Measurements from ENCODE around the gene GFRA1.
"Not testable (repeated sequence)": the region's sequence is repeated elsewhere in the genome, so short reads cannot be mapped to it uniquely, and the experiment has no call there.

Gene GFRA1

GRCh38 chr10:116053910-116054309 lies 219.1 kb downstream of the GFRA1 start:
- H3K27ac ChIP-seq (ENCODE audit: low read length), result no peak overlapping the region
- H3K9me3 ChIP-seq (ENCODE audit: control insufficient read depth in 1 of 2, low read length in 2 of 2), result no peaks in the 10 kb centered on the region
- H3K4me1 ChIP-seq (ENCODE audit: control insufficient read depth in 1 of 2, insufficient read depth in 2 of 2, low read length in 2 of 2), result peaks cover 0 to 5% of the 10 kb centered on the region in 2 donors
- H3K36me3 ChIP-seq (ENCODE audit: control insufficient read depth in 1 of 2, insufficient read depth in 2 of 2, low read length in 2 of 2), result no peaks in the 10 kb centered on the region
- H3K4me3 ChIP-seq (ENCODE audit: low read depth in 1 of 2, low read length in 2 of 2), result no peak overlapping the region
- H3K27me3 ChIP-seq (ENCODE audit: low read depth, low read length), result no peaks in the 10 kb centered on the region

DNA sequence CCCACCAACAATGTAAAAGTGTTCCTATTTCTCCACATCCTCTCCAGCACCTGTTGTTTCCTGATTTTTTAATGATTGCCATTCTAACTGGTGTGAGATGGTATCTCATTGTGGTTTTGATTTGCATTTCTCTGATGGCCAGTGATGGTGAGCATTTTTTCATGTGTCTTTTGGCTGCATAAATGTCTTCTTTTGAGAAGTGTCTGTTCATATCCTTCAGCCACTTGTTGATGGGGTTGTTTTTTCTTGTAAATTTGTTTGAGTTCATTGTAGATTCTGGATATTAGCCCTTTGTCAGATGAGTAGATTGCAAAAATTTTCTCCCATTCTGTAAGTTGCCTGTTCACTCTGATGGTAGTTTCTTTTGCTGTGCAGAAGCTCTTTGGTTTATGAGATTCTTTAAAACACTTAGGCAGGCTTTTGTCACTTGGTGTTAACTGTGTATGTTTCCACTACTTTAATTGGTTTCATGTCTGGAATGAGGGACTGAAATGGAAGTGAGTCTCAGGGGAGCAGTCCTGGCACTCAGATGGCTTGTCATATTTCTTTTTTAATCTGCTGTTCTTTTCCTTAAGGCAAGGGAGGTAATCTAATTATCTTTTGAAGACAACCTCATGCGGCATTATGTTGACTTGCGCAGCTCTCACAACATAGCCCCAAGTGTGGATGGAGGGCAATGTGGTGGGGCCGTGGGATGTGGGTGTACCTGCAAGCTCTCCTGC lies 219.8 kb downstream of the GFRA1 start:
- H3K9me3 ChIP-seq (ENCODE audit: control insufficient read depth in 1 of 2, low read length in 2 of 2); H3K36me3 ChIP-seq (ENCODE audit: control insufficient read depth in 1 of 2, insufficient read depth in 2 of 2, low read length in 2 of 2); H3K4me1 ChIP-seq (ENCODE audit: control insufficient read depth in 1 of 2, insufficient read depth in 2 of 2, low read length in 2 of 2); H3K27me3 ChIP-seq (ENCODE audit: low read depth, low read length); H3K4me3 ChIP-seq (ENCODE audit: low read depth in 1 of 2, low read length in 2 of 2); H3K27ac ChIP-seq (ENCODE audit: low read length): not testable (repeated sequence)

GRCh38 chr10:116052522-116052921 lies 220.5 kb downstream of the GFRA1 start:
- not testable (repeated sequence) for H3K4me1 ChIP-seq (ENCODE audit: control insufficient read depth in 1 of 2, insufficient read depth in 2 of 2, low read length in 2 of 2); H3K27me3 ChIP-seq (ENCODE audit: low read depth, low read length); H3K4me3 ChIP-seq (ENCODE audit: low read depth in 1 of 2, low read length in 2 of 2); H3K9me3 ChIP-seq (ENCODE audit: control insufficient read depth in 1 of 2, low read length in 2 of 2); H3K27ac ChIP-seq (ENCODE audit: low read length); H3K36me3 ChIP-seq (ENCODE audit: control insufficient read depth in 1 of 2, insufficient read depth in 2 of 2, low read length in 2 of 2)

DNA sequence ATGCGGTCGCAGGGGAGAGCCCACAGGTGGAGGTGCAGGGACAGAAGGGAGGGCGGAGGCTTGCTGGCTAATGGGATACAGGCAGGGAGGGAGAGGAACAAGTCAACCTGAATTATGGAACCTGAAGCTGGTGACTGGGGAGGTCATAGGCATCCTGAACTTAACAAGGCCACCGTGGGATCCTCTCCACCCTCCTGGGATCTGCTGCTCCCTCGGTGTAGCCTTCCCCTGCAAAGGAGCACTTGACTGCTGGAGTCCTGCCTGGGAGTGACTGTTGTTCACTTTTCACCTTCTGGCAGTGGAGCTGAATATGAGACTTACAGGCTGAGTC lies 223.1 kb downstream of the GFRA1 start:
- H3K9me3 ChIP-seq (ENCODE audit: control insufficient read depth in 1 of 2, low read length in 2 of 2), result no peaks in the 10 kb centered on the region
- peaks cover 0 to 18% of the 10 kb centered on the region in 2 donors for H3K4me1 ChIP-seq (ENCODE audit: control insufficient read depth in 1 of 2, insufficient read depth in 2 of 2, low read length in 2 of 2)
- no peak overlapping the region for H3K4me3 ChIP-seq (ENCODE audit: low read depth in 1 of 2, low read length in 2 of 2)
- no peaks in the 10 kb centered on the region for H3K36me3 ChIP-seq (ENCODE audit: control insufficient read depth in 1 of 2, insufficient read depth in 2 of 2, low read length in 2 of 2)
- H3K27me3 ChIP-seq (ENCODE audit: low read depth, low read length), result no peaks in the 10 kb centered on the region
- no peak overlapping the region for H3K27ac ChIP-seq (ENCODE audit: low read length)

DNA sequence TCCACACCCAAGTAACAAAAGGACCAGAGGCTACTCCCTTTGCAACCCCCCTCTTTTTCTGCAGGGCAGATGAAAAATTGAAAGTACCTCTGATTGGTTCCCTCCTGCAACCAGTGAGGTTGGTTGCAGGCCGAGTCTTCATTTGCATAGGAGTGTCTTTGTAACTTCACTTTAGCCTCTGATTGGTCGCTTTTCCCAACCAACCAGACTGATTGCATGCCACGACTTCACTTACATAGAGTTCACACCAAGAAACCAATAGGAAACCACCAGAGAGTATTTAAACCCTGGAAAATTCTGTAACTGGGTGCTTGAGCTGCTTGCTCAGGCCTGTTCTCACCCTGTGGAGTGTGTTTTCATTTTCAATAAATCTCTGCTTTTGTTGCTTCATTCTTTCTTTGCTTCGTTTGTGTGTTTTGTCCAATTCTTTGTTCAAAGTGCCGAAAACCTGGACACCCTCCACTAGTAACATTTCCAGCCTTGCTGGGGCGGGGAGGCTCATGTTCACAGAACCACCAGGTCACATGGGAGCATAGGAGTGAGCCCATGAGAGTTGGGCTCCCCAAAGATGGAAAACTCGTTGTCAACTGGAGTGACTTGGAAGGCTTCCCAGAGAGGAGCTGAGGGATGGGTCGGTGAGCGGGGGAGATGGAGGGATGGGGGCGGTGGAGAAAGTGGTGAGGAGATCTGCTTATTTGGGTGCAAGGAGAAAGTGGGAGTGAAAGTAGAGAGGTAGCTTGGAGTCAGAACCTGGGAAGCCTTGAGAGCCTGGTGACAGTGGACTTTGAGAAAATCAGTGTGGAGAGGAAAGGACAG lies 223.6 kb downstream of the GFRA1 start:
- Histone ChIP-seq H3K27me3 (ENCODE audit: low read depth, low read length) (no peaks in the 10 kb centered on the region), H3K4me3 (ENCODE audit: low read depth in 1 of 2, low read length in 2 of 2) (no peak overlapping the region), H3K9me3 (ENCODE audit: control insufficient read depth in 1 of 2, low read length in 2 of 2) (no peaks in the 10 kb centered on the region), H3K36me3 (ENCODE audit: control insufficient read depth in 1 of 2, insufficient read depth in 2 of 2, low read length in 2 of 2) (no peaks in the 10 kb centered on the region), H3K4me1 (ENCODE audit: control insufficient read depth in 1 of 2, insufficient read depth in 2 of 2, low read length in 2 of 2) (peaks cover 0 to 18% of the 10 kb centered on the region in 2 donors), H3K27ac (ENCODE audit: low read length) (no peak overlapping the region)

DNA sequence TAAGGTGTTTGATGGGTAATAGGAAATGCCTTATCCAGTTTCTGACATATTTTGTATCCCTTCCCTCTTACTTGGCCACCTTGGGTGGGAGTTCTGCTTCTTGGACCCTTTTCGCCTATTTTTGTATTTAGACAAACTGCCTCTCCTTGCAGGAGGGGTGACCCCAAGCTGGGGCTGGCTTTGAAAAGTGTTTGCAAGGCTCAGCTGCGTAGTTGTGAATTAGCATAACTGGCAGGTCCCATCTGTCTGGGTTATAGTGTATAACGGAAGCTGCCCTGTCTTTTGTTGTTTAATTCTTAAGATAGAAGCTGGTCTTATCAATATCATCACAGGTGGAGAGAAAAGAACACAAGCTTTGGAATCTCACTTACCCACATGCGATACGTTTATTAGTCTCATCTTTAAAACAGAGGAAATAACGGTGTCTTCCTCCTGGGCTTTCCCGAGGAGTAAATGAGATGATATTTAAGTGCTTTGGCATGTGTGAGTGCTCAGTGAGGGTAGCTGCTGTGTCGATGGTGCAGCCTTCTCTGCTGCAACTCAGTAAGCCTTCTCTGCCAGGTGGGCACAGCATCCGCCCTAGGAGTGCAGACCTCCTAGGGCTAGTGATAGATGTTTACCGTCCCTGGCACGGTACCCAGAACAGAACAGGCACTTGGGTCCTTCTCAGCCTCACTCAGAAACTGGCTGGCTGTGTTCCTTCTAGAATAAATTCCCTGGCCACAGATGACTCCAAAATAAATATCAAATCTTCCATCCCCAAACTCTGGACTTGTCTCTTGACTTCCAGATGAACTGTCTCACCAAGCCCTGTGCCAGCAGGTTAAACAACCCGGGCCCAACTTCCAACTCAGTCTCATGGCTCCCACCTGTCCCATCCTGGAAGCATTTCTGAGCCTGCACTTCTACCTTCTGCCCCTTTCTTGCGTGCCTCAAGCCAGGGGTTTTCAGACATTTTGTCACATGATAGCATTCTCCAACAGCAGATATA lies 227.3 kb downstream of the GFRA1 start:
- Histone ChIP-seq H3K27me3 (ENCODE audit: low read depth, low read length) (no peaks in the 10 kb centered on the region), H3K27ac (ENCODE audit: low read length) (no peak overlapping the region), H3K4me1 (ENCODE audit: control insufficient read depth in 1 of 2, insufficient read depth in 2 of 2, low read length in 2 of 2) (peaks cover 0 to 14% of the 10 kb centered on the region in 2 donors), H3K9me3 (ENCODE audit: control insufficient read depth in 1 of 2, low read length in 2 of 2) (no peaks in the 10 kb centered on the region), H3K4me3 (ENCODE audit: low read depth in 1 of 2, low read length in 2 of 2) (no peak overlapping the region), H3K36me3 (ENCODE audit: control insufficient read depth in 1 of 2, insufficient read depth in 2 of 2, low read length in 2 of 2) (no peaks in the 10 kb centered on the region)

- Histone ChIP-seq H3K27ac (ENCODE audit: low read length) (no peak overlapping the region), H3K4me3 (ENCODE audit: low read depth in 1 of 2, low read length in 2 of 2) (no peak overlapping the region), H3K36me3 (ENCODE audit: control insufficient read depth in 1 of 2, insufficient read depth in 2 of 2, low read length in 2 of 2) (no peaks in the 10 kb centered on the region), H3K27me3 (ENCODE audit: low read depth, low read length) (no peaks in the 10 kb centered on the region), H3K9me3 (ENCODE audit: control insufficient read depth in 1 of 2, low read length in 2 of 2) (no peaks in the 10 kb centered on the region), H3K4me1 (ENCODE audit: control insufficient read depth in 1 of 2, insufficient read depth in 2 of 2, low read length in 2 of 2) (peaks cover 0 to 14% of the 10 kb centered on the region in 2 donors)
Measured at GRCh38 chr10:116044801-116045248, 228.2 kb downstream of the GFRA1 start.

- no peaks in the 10 kb centered on the region for H3K9me3 ChIP-seq (ENCODE audit: control insufficient read depth in 1 of 2, low read length in 2 of 2)
- no peaks in the 10 kb centered on the region for H3K27me3 ChIP-seq (ENCODE audit: low read depth, low read length)
- no peak overlapping the region for H3K4me3 ChIP-seq (ENCODE audit: low read depth in 1 of 2, low read length in 2 of 2)
- no peaks in the 10 kb centered on the region for H3K36me3 ChIP-seq (ENCODE audit: control insufficient read depth in 1 of 2, insufficient read depth in 2 of 2, low read length in 2 of 2)
- H3K27ac ChIP-seq (ENCODE audit: low read length), result no peak overlapping the region
- H3K4me1 ChIP-seq (ENCODE audit: control insufficient read depth in 1 of 2, insufficient read depth in 2 of 2, low read length in 2 of 2), result peaks cover 0 to 14% of the 10 kb centered on the region in 2 donors
Measured at GRCh38 chr10:116043861-116044260, 229.1 kb downstream of the GFRA1 start.

- H3K9me3 ChIP-seq (ENCODE audit: control insufficient read depth in 1 of 2, low read length in 2 of 2), result no peaks in the 10 kb centered on the region
- H3K4me1 ChIP-seq (ENCODE audit: control insufficient read depth in 1 of 2, insufficient read depth in 2 of 2, low read length in 2 of 2), result peaks cover 0 to 14% of the 10 kb centered on the region in 2 donors
- no peak overlapping the region for H3K4me3 ChIP-seq (ENCODE audit: low read depth in 1 of 2, low read length in 2 of 2)
- H3K27ac ChIP-seq (ENCODE audit: low read length), result no peak overlapping the region
- no peaks in the 10 kb centered on the region for H3K27me3 ChIP-seq (ENCODE audit: low read depth, low read length)
- H3K36me3 ChIP-seq (ENCODE audit: control insufficient read depth in 1 of 2, insufficient read depth in 2 of 2, low read length in 2 of 2), result no peaks in the 10 kb centered on the region
Measured at GRCh38 chr10:116043304-116043703, 229.7 kb downstream of the GFRA1 start.

- no peak overlapping the region for H3K4me3 ChIP-seq (ENCODE audit: low read depth in 1 of 2, low read length in 2 of 2)
- H3K27me3 ChIP-seq (ENCODE audit: low read depth, low read length), result no peaks in the 10 kb centered on the region
- H3K27ac ChIP-seq (ENCODE audit: low read length), result no peak overlapping the region
Measured at GRCh38 chr10:116041948-116042347, 231.1 kb downstream of the GFRA1 start.

DNA sequence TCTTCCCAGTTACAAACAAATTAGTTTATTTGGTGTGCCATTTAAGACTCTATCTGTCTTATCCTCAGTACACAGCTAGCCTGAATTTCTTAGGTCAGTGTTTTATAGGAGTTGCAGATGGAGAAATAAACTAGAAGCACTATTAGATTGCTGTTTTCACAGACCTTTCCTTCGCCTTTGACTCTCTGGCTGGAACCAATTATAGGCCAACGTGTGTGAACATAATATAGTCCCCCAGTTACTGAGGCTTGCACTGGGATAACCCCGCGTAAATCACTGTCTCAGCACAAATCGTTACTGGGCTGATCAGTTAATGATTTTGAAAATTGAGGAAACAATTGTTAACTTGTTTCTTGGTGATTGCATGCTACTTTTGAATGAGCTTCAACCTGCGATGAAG lies 233.4 kb downstream of the GFRA1 start:
- Histone ChIP-seq H3K27ac (ENCODE audit: low read length) (no peak overlapping the region), H3K27me3 (ENCODE audit: low read depth, low read length) (no peaks in the 10 kb centered on the region), H3K9me3 (ENCODE audit: control insufficient read depth in 1 of 2, low read length in 2 of 2) (no peaks in the 10 kb centered on the region), H3K4me3 (ENCODE audit: low read depth in 1 of 2, low read length in 2 of 2) (no peak overlapping the region), H3K4me1 (ENCODE audit: control insufficient read depth in 1 of 2, insufficient read depth in 2 of 2, low read length in 2 of 2) (no peaks in the 10 kb centered on the region), H3K36me3 (ENCODE audit: control insufficient read depth in 1 of 2, insufficient read depth in 2 of 2, low read length in 2 of 2) (no peaks in the 10 kb centered on the region)

More at GRCh38 chr10:116041948-116042347, 231.1 kb downstream of the GFRA1 start:
- no peaks in the 10 kb centered on the region for H3K9me3 ChIP-seq (ENCODE audit: control insufficient read depth in 1 of 2, low read length in 2 of 2)
- peaks cover 0 to 11% of the 10 kb centered on the region in 2 donors for H3K4me1 ChIP-seq (ENCODE audit: control insufficient read depth in 1 of 2, insufficient read depth in 2 of 2, low read length in 2 of 2)
- no peaks in the 10 kb centered on the region for H3K36me3 ChIP-seq (ENCODE audit: control insufficient read depth in 1 of 2, insufficient read depth in 2 of 2, low read length in 2 of 2)

Measured in muscle layer of duodenum (tissue), 2 donors.